T-helper 17 cell (primary cell): Measurements from ENCODE around the gene SCAPER. TPM values are rescaled to one million over a fixed set of nuclear protein-coding genes. Genes with fewer than 3 reads are reported as not detected.
A peak's percentile ranks its signal among the peaks of the same experiment; 100 is the strongest.

Source experiments
- ATAC-seq: fragments of 150-1000 bp; cut with Tn5 transposase; 2 replicates; pipeline ENCODE4 v1.10.0; 2021; ENCODE audit warnings: mild to moderate bottlenecking, moderate library complexity
- DNase-seq, 3 donors: peaks; one replicate each; pipeline versions ENCODE4 v3.0.0 to v3.0.0-alpha.2; 2020 to 2021
- H3K9me3 ChIP-seq: one replicate; pipeline ENCODE4 v1.7.0; 2013; ENCODE audit warnings: low read length, mild to moderate bottlenecking; ENCODE audit not compliant: control insufficient read depth, poor library complexity, severe bottlenecking
- H3K27ac Mint-ChIP-seq: one replicate; pipeline ENCODE4 v1.8.0; 2022; ENCODE audit warnings: mild to moderate bottlenecking, moderate library complexity, mixed read lengths
- H3K27me3 Mint-ChIP-seq: one replicate; pipeline ENCODE4 v1.8.0; 2022; ENCODE audit warnings: mixed read lengths
- H3K36me3 Mint-ChIP-seq: one replicate; pipeline ENCODE4 v1.8.0; 2022; ENCODE audit warnings: low read depth, mixed read lengths
- H3K4me1 Mint-ChIP-seq: one replicate; pipeline ENCODE4 v1.8.0; 2022; ENCODE audit warnings: mild to moderate bottlenecking, mixed read lengths
- H3K4me3 Mint-ChIP-seq: one replicate; pipeline ENCODE4 v1.8.0; 2022; ENCODE audit warnings: mild to moderate bottlenecking, moderate library complexity, mixed read lengths
- total RNA-seq, 4 donors: library from RNA in 2 of 4; stranded (reverse) in 2 of 4; gene quantifications; one replicate each; pipeline ENCODE4 v1.2.3 and lab custom pipeline; 2022 to 2026

SCAPER gene
- 10 to 100 TPM; 33.7 to 36.6 TPM for total RNA-seq
- 44.0 to 49.2 reads per million in 2 donors for total RNA-seq (lab: John Stamatoyannopoulos, UW)

- peak; percentile 92 for ATAC-seq
- Mint-ChIP-seq H3K27ac (peak within 1 kb of the TSS; percentile 94), H3K4me3 (peak within 1 kb of the TSS; percentile 94), H3K27me3 (no peaks in the 10 kb centered on the region), H3K4me1 (peaks cover 19% of the 10 kb centered on the region), H3K36me3 (no peaks in the 10 kb centered on the region)
- H3K9me3 ChIP-seq: no peaks in the 10 kb centered on the region
- peak; percentile 82 to 91 (median 88) for DNase-seq
Observed at GRCh38 chr15:76905013-76905839, at the start of gene SCAPER. Gene SCAPER, minus strand, starts transcription at chr15:76905340. Its CDS starts 21,523 bp downstream, at chr15:76883817.

- H3K4me3 Mint-ChIP-seq: no peak overlapping the region
- peaks cover 4% of the 10 kb centered on the region for H3K4me1 Mint-ChIP-seq
- no peak for DNase-seq
- no peaks in the 10 kb centered on the region for H3K9me3 ChIP-seq
- no peaks in the 10 kb centered on the region for H3K36me3 Mint-ChIP-seq
- no peak overlapping the region for H3K27ac Mint-ChIP-seq
- H3K27me3 Mint-ChIP-seq: no peaks in the 10 kb centered on the region
- ATAC-seq: no peak
Observed at GRCh38 chr15:76954744-76955143, 49.6 kb upstream of the SCAPER start.

- Mint-ChIP-seq H3K4me3 (no peak overlapping the region), H3K4me1 (peaks cover 4% of the 10 kb centered on the region), H3K27ac (no peak overlapping the region), H3K36me3 (no peaks in the 10 kb centered on the region), H3K27me3 (no peaks in the 10 kb centered on the region)
- no peaks in the 10 kb centered on the region for H3K9me3 ChIP-seq
- DNase-seq (no peak), ATAC-seq (no peak)
Observed at GRCh38 chr15:76953913-76954312, 48.8 kb upstream of the SCAPER start.

GRCh38 chr15:76951220-76951619, 46.1 kb upstream of the SCAPER start:
- ATAC-seq (no peak), DNase-seq (no peak)
- H3K36me3 Mint-ChIP-seq: peaks cover 9% of the 10 kb centered on the region
- H3K27me3 Mint-ChIP-seq: no peaks in the 10 kb centered on the region
- H3K4me1 Mint-ChIP-seq: peaks cover 17% of the 10 kb centered on the region
- no peaks in the 10 kb centered on the region for H3K9me3 ChIP-seq
- peak overlapping the region; percentile 56 for H3K27ac Mint-ChIP-seq
- H3K4me3 Mint-ChIP-seq: no peak overlapping the region

- H3K4me3 Mint-ChIP-seq: no peak overlapping the region
- no peak for DNase-seq
- no peaks in the 10 kb centered on the region for H3K27me3 Mint-ChIP-seq
- peaks cover 16% of the 10 kb centered on the region for H3K36me3 Mint-ChIP-seq
- ATAC-seq: no peak
- H3K4me1 Mint-ChIP-seq: peaks cover 20% of the 10 kb centered on the region
- no peaks in the 10 kb centered on the region for H3K9me3 ChIP-seq
- peak overlapping the region; percentile 61 for H3K27ac Mint-ChIP-seq
Observed at GRCh38 chr15:76947454-76947853, 42.3 kb upstream of the SCAPER start.

- Mint-ChIP-seq H3K36me3 (peaks cover 16% of the 10 kb centered on the region), H3K4me1 (peaks cover 16% of the 10 kb centered on the region), H3K27me3 (no peaks in the 10 kb centered on the region), H3K27ac (peak overlapping the region; percentile 61), H3K4me3 (no peak overlapping the region)
- DNase-seq (no peak), ATAC-seq (no peak)
- no peaks in the 10 kb centered on the region for H3K9me3 ChIP-seq
Observed at GRCh38 chr15:76945494-76946093, 40.5 kb upstream of the SCAPER start.

- H3K9me3 ChIP-seq: no peaks in the 10 kb centered on the region
- H3K36me3 Mint-ChIP-seq: peaks cover 10% of the 10 kb centered on the region
- no peaks in the 10 kb centered on the region for H3K27me3 Mint-ChIP-seq
- DNase-seq (no peak), ATAC-seq (no peak)
- H3K4me1 Mint-ChIP-seq: peaks cover 10% of the 10 kb centered on the region
- H3K4me3 Mint-ChIP-seq: no peak overlapping the region
- peak overlapping the region; percentile 32 for H3K27ac Mint-ChIP-seq
Observed at GRCh38 chr15:76942331-76942730, 37.2 kb upstream of the SCAPER start.

- Mint-ChIP-seq H3K27me3 (no peaks in the 10 kb centered on the region), H3K4me3 (no peak overlapping the region), H3K36me3 (peaks cover 7% of the 10 kb centered on the region), H3K4me1 (peaks cover 5% of the 10 kb centered on the region), H3K27ac (peak overlapping the region; percentile 32)
- DNase-seq (no peak), ATAC-seq (no peak)
- H3K9me3 ChIP-seq: no peaks in the 10 kb centered on the region
Observed at GRCh38 chr15:76941636-76942035, 36.5 kb upstream of the SCAPER start.

- H3K4me3 Mint-ChIP-seq: no peak overlapping the region
- no peak overlapping the region for H3K27ac Mint-ChIP-seq
Observed at GRCh38 chr15:76939715-76940114, 34.6 kb upstream of the SCAPER start.

GRCh38 chr15:76938752-76939151, 33.6 kb upstream of the SCAPER start:
- no peak overlapping the region for H3K27ac Mint-ChIP-seq
- H3K4me1 Mint-ChIP-seq: peaks cover 6% of the 10 kb centered on the region
- H3K36me3 Mint-ChIP-seq: peaks cover 2% of the 10 kb centered on the region
- H3K9me3 ChIP-seq: no peaks in the 10 kb centered on the region
- H3K27me3 Mint-ChIP-seq: no peaks in the 10 kb centered on the region
- DNase-seq (no peak), ATAC-seq (no peak)
- no peak overlapping the region for H3K4me3 Mint-ChIP-seq

More at GRCh38 chr15:76939715-76940114, 34.6 kb upstream of the SCAPER start:
- H3K4me1 Mint-ChIP-seq: peaks cover 6% of the 10 kb centered on the region
- peaks cover 6% of the 10 kb centered on the region for H3K36me3 Mint-ChIP-seq
- no peaks in the 10 kb centered on the region for H3K9me3 ChIP-seq
- H3K27me3 Mint-ChIP-seq: no peaks in the 10 kb centered on the region
- ATAC-seq (no peak), DNase-seq (no peak)

GRCh38 chr15:76936671-76937070, 31.5 kb upstream of the SCAPER start:
- H3K4me3 Mint-ChIP-seq: no peak overlapping the region
- peaks cover 15% of the 10 kb centered on the region for H3K4me1 Mint-ChIP-seq
- no peak for DNase-seq
- H3K9me3 ChIP-seq: no peaks in the 10 kb centered on the region
- H3K27me3 Mint-ChIP-seq: no peaks in the 10 kb centered on the region
- no peak overlapping the region for H3K27ac Mint-ChIP-seq
- ATAC-seq: no peak
- no peaks in the 10 kb centered on the region for H3K36me3 Mint-ChIP-seq

- DNase-seq (no peak), ATAC-seq (no peak)
- Mint-ChIP-seq H3K4me3 (peak overlapping the region; percentile 62), H3K27me3 (no peaks in the 10 kb centered on the region), H3K27ac (no peak overlapping the region), H3K4me1 (peaks cover 18% of the 10 kb centered on the region), H3K36me3 (no peaks in the 10 kb centered on the region)
- H3K9me3 ChIP-seq: no peaks in the 10 kb centered on the region
Observed at GRCh38 chr15:76935620-76936019, 30.5 kb upstream of the SCAPER start.

GRCh38 chr15:76932135-76932966, 27.2 kb upstream of the SCAPER start:
- no peaks in the 10 kb centered on the region for H3K36me3 Mint-ChIP-seq
- peaks cover 18% of the 10 kb centered on the region for H3K4me1 Mint-ChIP-seq
- H3K27me3 Mint-ChIP-seq: no peaks in the 10 kb centered on the region
- H3K27ac Mint-ChIP-seq: peak overlapping the region; percentile 59
- peak overlapping the region; percentile 90 for H3K4me3 Mint-ChIP-seq
- DNase-seq: no peak
- no peaks in the 10 kb centered on the region for H3K9me3 ChIP-seq
- no peak for ATAC-seq
